GM12892 (cell line): Measurements from ENCODE around the gene MAPK7.

Experiments
- DNase-seq: peaks from one replicate; pipeline ENCODE4 v3.0.0; 2011; ENCODE audit not compliant: insufficient read length
- FAIRE-seq: peaks from 2 replicates; lab custom pipeline; 2011; peaks lifted over from hg19 to GRCh38; lab: Jason Lieb, UNC
- POLR2A ChIP-seq: IDR thresholded peaks from 2 replicates; pipeline ENCODE4 v1.6.1; 2011; ENCODE audit warnings: low read depth, low read length, control low read depth
- POLR2AphosphoS5 ChIP-seq: IDR thresholded peaks from 2 replicates; pipeline ENCODE4 v1.6.1; 2011; ENCODE audit warnings: low read depth, low read length, control low read depth
- TAF1 ChIP-seq: IDR thresholded peaks from 2 replicates; pipeline ENCODE4 v1.6.1; 2011; ENCODE audit warnings: low read depth, mild to moderate bottlenecking, control low read depth, low read length, borderline replicate concordance

MAPK7 gene

GRCh38 chr17:19413761-19414160 is 35.5 kb downstream of the MAPK7 start:
- no peak for TF ChIP-seq TAF1
- TF ChIP-seq POLR2A, result no peak
- TF ChIP-seq POLR2AphosphoS5, result no peak
- DNase-seq (no peak), FAIRE-seq (no peak)

GRCh38 chr17:19414396-19415280 is 36.3 kb downstream of the MAPK7 start:
- FAIRE-seq (no peak), DNase-seq (no peak)
- TF ChIP-seq TAF1 (no peak), POLR2A (no peak), POLR2AphosphoS5 (no peak)

GRCh38 chr17:19415311-19415710 is 37.0 kb downstream of the MAPK7 start:
- DNase-seq (no peak), FAIRE-seq (no peak)
- TF ChIP-seq TAF1, result no peak
- no peak for TF ChIP-seq POLR2AphosphoS5
- TF ChIP-seq POLR2A, result no peak

- no peak for TF ChIP-seq POLR2AphosphoS5
- TF ChIP-seq POLR2A, result no peak
- TF ChIP-seq TAF1, result no peak
Observed at GRCh38 chr17:19415806-19416775, 37.8 kb downstream of the MAPK7 start.

GRCh38 chr17:19417611-19418010 is 39.3 kb downstream of the MAPK7 start:
- TF ChIP-seq TAF1, result no peak
- no peak for TF ChIP-seq POLR2A
- TF ChIP-seq POLR2AphosphoS5, result no peak
- DNase-seq (no peak), FAIRE-seq (no peak)

More at GRCh38 chr17:19415806-19416775, 37.8 kb downstream of the MAPK7 start:
- DNase-seq (no peak), FAIRE-seq (no peak)

GRCh38 chr17:19418251-19418992 is 40.1 kb downstream of the MAPK7 start:
- DNase-seq, result no peak
- FAIRE-seq, result no peak
- no peak for TF ChIP-seq POLR2A
- no peak for TF ChIP-seq TAF1
- no peak for TF ChIP-seq POLR2AphosphoS5

GRCh38 chr17:19421219-19421618 is 42.9 kb downstream of the MAPK7 start:
- DNase-seq (no peak), FAIRE-seq (no peak)
- no peak for TF ChIP-seq TAF1

- DNase-seq (no peak), FAIRE-seq (no peak)
- TF ChIP-seq POLR2AphosphoS5 (no peak), POLR2A (no peak), TAF1 (no peak)
Observed at GRCh38 chr17:19421926-19422325, 43.6 kb downstream of the MAPK7 start.

GRCh38 chr17:19424934-19425868 is 46.9 kb downstream of the MAPK7 start:
- FAIRE-seq, result no peak
- no peak for TF ChIP-seq TAF1
- TF ChIP-seq POLR2AphosphoS5, result no peak
- no peak for TF ChIP-seq POLR2A
- DNase-seq, result no peak

- no peak for FAIRE-seq
- DNase-seq, result no peak
- TF ChIP-seq TAF1 (no peak), POLR2A (no peak)
Observed at GRCh38 chr17:19426631-19427030, 48.3 kb downstream of the MAPK7 start.
